Naive thymus-derived CD4-positive, alpha-beta T cell (primary cell): ENCODE measurements around the gene C11orf24. TPM values are rescaled to one million over a fixed set of nuclear protein-coding genes. Genes with fewer than 3 reads are reported as not detected.

Source experiments
- ATAC-seq: fragments of 150-1000 bp; cut with Tn5 transposase; 2 replicates; pipeline ENCODE4 v1.10.0; 2021; ENCODE audit warnings: mild to moderate bottlenecking, moderate library complexity
- CTCF ChIA-PET: fragments of 350-600 bp; sonication (Branson Sonifier 250); formaldehyde crosslinking; loops from one replicate; lab custom pipeline; 2021; ENCODE audit warnings: antibody characterized with exemption; lab: Charles Lee
- POLR2A ChIA-PET: fragments of 350-600 bp; sonication (Branson Sonifier 250); formaldehyde crosslinking; loops from one replicate; lab custom pipeline; 2021; ENCODE audit warnings: antibody characterized with exemption, inconsistent platforms; lab: Charles Lee
- DNase-seq, 9 donors: peaks; one replicate each; pipeline versions ENCODE4 v3.0.0 to v3.0.0-alpha.2; 2020 to 2022; ENCODE audit warnings: mixed read lengths in 1 of 9
- H3K27ac ChIP-seq: one replicate; pipeline ENCODE4 v1.7.0; 2013; ENCODE audit warnings: mild to moderate bottlenecking, low read depth, low read length, moderate library complexity
- H3K27me3 ChIP-seq, 2 donors: one replicate each; pipeline ENCODE4 v1.7.0; 2013; ENCODE audit warnings: low read length in 2 of 2, mild to moderate bottlenecking in 2 of 2, moderate library complexity in 2 of 2; ENCODE audit not compliant: control insufficient read depth in 2 of 2, insufficient read depth in 2 of 2
- H3K36me3 ChIP-seq, 3 experiments: 1 replicate in 2 of 3; 2 replicates in 1 of 3; pipeline ENCODE4 v1.7.0; 2013; ENCODE audit warnings: low read length in 3 of 3, mild to moderate bottlenecking in 3 of 3, moderate library complexity in 1 of 3; ENCODE audit not compliant: insufficient read depth in 3 of 3, control insufficient read depth in 2 of 3
- H3K4me1 ChIP-seq, 2 donors: one replicate each; pipeline ENCODE4 v1.7.0; 2013; ENCODE audit warnings: low read length in 2 of 2, mild to moderate bottlenecking in 2 of 2, moderate library complexity in 1 of 2; ENCODE audit not compliant: control insufficient read depth in 2 of 2, insufficient read depth in 2 of 2
- H3K4me3 ChIP-seq: 2 replicates; pipeline ENCODE4 v1.7.0; 2013; ENCODE audit warnings: mild to moderate bottlenecking, low read length
- H3K9me3 ChIP-seq, 3 experiments: 1 replicate in 2 of 3; 2 replicates in 1 of 3; pipeline ENCODE4 v1.7.0; 2013; ENCODE audit warnings: low read length in 3 of 3; ENCODE audit not compliant: control insufficient read depth in 2 of 3
- H3K27ac Mint-ChIP-seq, 9 donors: one replicate each; pipeline ENCODE4 v1.8.0; 2020 to 2022; ENCODE audit warnings: mixed read lengths in 9 of 9, mild to moderate bottlenecking in 8 of 9, moderate library complexity in 5 of 9, inconsistent platforms in 2 of 9
- H3K27me3 Mint-ChIP-seq, 5 donors: one replicate each; pipeline ENCODE4 v1.8.0; 2021 to 2022; ENCODE audit warnings: mixed read lengths in 5 of 5, mild to moderate bottlenecking in 1 of 5
- H3K36me3 Mint-ChIP-seq, 5 donors: one replicate each; pipeline ENCODE4 v1.8.0; 2020 to 2022; ENCODE audit warnings: mixed read lengths in 5 of 5, mild to moderate bottlenecking in 3 of 5, inconsistent platforms in 1 of 5
- H3K4me1 Mint-ChIP-seq, 7 donors: one replicate each; pipeline ENCODE4 v1.8.0; 2020 to 2022; ENCODE audit warnings: mixed read lengths in 7 of 7, mild to moderate bottlenecking in 3 of 7, inconsistent platforms in 1 of 7
- H3K4me3 Mint-ChIP-seq, 10 donors: one replicate each; pipeline ENCODE4 v1.8.0; 2020 to 2022; ENCODE audit warnings: mild to moderate bottlenecking in 10 of 10, mixed read lengths in 10 of 10, moderate library complexity in 6 of 10, inconsistent platforms in 2 of 10
- H3K9me3 Mint-ChIP-seq, 11 donors: one replicate each; pipeline ENCODE4 v1.8.0; 2020 to 2022; ENCODE audit warnings: mixed read lengths in 11 of 11, mild to moderate bottlenecking in 4 of 11, inconsistent platforms in 1 of 11, moderate library complexity in 1 of 11
- intact Hi-C, 2 donors: fragments of 100-400 bp; cut with micrococcal nuclease; formaldehyde crosslinking; loops; one replicate each; pipeline ENCODE4 v1.15.1; 2023
- polyA plus RNA-seq, 2 donors: library from polyadenylated mRNA; unstranded; fragments of 300-500 nt; fragmentation: Illumina TruSeq; gene quantifications; one replicate each; pipeline ENCODE4 v1.2.3, GENCODE V29; 2021
- total RNA-seq, 6 experiments: library from RNA in 5 of 6; stranded (reverse) in 5 of 6; gene quantifications; 1 replicate in 5 of 6; 2 replicates in 1 of 6; pipeline ENCODE4 v1.2.3 and lab custom pipeline; 2021 to 2026

The C11orf24 gene
- total and polyA plus RNA-seq, 7 experiments from 2014 or later = 5.7 to 20.0 (median 14.5) TPM

GRCh38 chr11:68306636-68307035 lies 34.9 kb upstream of the C11orf24 start:
- Mint-ChIP-seq H3K27ac (no peak overlapping the region), H3K4me1 (peaks cover 0 to 23% (median 5%) of the 10 kb centered on the region in 7 donors), H3K4me3 (no peak overlapping the region), H3K36me3 (peaks cover 0 to 3% (median 0%) of the 10 kb centered on the region in 5 donors), H3K27me3 (peaks cover 0 to 8% (median 0%) of the 10 kb centered on the region in 5 donors), H3K9me3 (peaks cover 0 to 4% (median 0%) of the 10 kb centered on the region in 11 donors)
- ChIA-PET CTCF (no interaction called here), POLR2A (interaction anchor here (0.6 kb wide), 1 partner anchor 15 kb away, joined by 3 read pairs; no protein-coding TSS in a partner anchor)
- intact Hi-C loops = no loop called here
- ATAC-seq = no peak
- Histone ChIP-seq H3K36me3 (no peaks in the 10 kb centered on the region), H3K4me3 (no peak overlapping the region), H3K27me3 (no peaks in the 10 kb centered on the region), H3K4me1 (no peaks in the 10 kb centered on the region), H3K9me3 (no peaks in the 10 kb centered on the region), H3K27ac (no peak overlapping the region)
- no peak for DNase-seq

- no peaks in the 10 kb centered on the region for H3K27me3 ChIP-seq
- intact Hi-C loops = no loop called here
- Mint-ChIP-seq H3K36me3 (peaks cover 0 to 3% (median 0%) of the 10 kb centered on the region in 5 donors), H3K9me3 (peaks cover 0 to 4% (median 0%) of the 10 kb centered on the region in 11 donors), H3K4me3 (no peak overlapping the region), H3K27me3 (no peaks in the 10 kb centered on the region), H3K27ac (no peak overlapping the region), H3K4me1 (peaks cover 0 to 9% (median 0%) of the 10 kb centered on the region in 7 donors)
- ChIA-PET CTCF (no interaction called here), POLR2A (no interaction called here)
- no peaks in the 10 kb centered on the region for H3K36me3 ChIP-seq
- ATAC-seq (no peak), DNase-seq (no peak)
- H3K4me3 ChIP-seq = no peak overlapping the region
- no peaks in the 10 kb centered on the region for H3K4me1 ChIP-seq
- no peaks in the 10 kb centered on the region for H3K9me3 ChIP-seq
- no peak overlapping the region for H3K27ac ChIP-seq
Measured at GRCh38 chr11:68303982-68304780, 32.4 kb upstream of the C11orf24 start.

- H3K27ac ChIP-seq = no peak overlapping the region
- no peak for DNase-seq
- H3K4me3 ChIP-seq = no peak overlapping the region
- no peaks in the 10 kb centered on the region for H3K36me3 ChIP-seq
- Mint-ChIP-seq H3K4me1 (peaks cover 0 to 9% (median 0%) of the 10 kb centered on the region in 7 donors), H3K9me3 (peaks cover 0 to 4% (median 0%) of the 10 kb centered on the region in 11 donors), H3K36me3 (peaks cover 0 to 3% (median 0%) of the 10 kb centered on the region in 5 donors), H3K4me3 (no peak overlapping the region), H3K27ac (peak overlapping the region in 1 of 9 donors; percentile 51), H3K27me3 (peaks cover 0 to 4% (median 0%) of the 10 kb centered on the region in 5 donors)
- intact Hi-C loops = no loop called here
- ChIA-PET POLR2A (no interaction called here), CTCF (interaction anchor here (0.7 to 1.1 kb wide), 3 partner anchors 45 to 52 kb away, joined by 3 to 5 read pairs (median 4); no protein-coding TSS in a partner anchor)
- no peaks in the 10 kb centered on the region for H3K27me3 ChIP-seq
- peak; percentile 34 for ATAC-seq
- H3K4me1 ChIP-seq = no peaks in the 10 kb centered on the region
- no peaks in the 10 kb centered on the region for H3K9me3 ChIP-seq
Measured at GRCh38 chr11:68303083-68303482, 31.3 kb upstream of the C11orf24 start.

- no peak overlapping the region for H3K27ac ChIP-seq
- no peaks in the 10 kb centered on the region for H3K9me3 ChIP-seq
- H3K36me3 ChIP-seq = no peaks in the 10 kb centered on the region
- peaks cover 0 to 12% (median 0%) of the 10 kb centered on the region in 7 donors for H3K4me1 Mint-ChIP-seq
- ATAC-seq (no peak), DNase-seq (no peak)
- no peaks in the 10 kb centered on the region for H3K27me3 ChIP-seq
- CTCF ChIA-PET = interaction anchor here (0.7 to 1.1 kb wide), 3 partner anchors 45 to 51 kb away, joined by 3 to 5 read pairs (median 4); no protein-coding TSS in a partner anchor
- peaks cover 0 to 4% (median 0%) of the 10 kb centered on the region in 5 donors for H3K27me3 Mint-ChIP-seq
- peaks cover 0 to 3% (median 0%) of the 10 kb centered on the region in 5 donors for H3K36me3 Mint-ChIP-seq
- H3K4me3 Mint-ChIP-seq = no peak overlapping the region
- H3K9me3 Mint-ChIP-seq = peaks cover 0 to 4% (median 0%) of the 10 kb centered on the region in 11 donors
- peak overlapping the region in 1 of 9 donors; percentile 20 for H3K27ac Mint-ChIP-seq
- H3K4me1 ChIP-seq = no peaks in the 10 kb centered on the region
- POLR2A ChIA-PET = no interaction called here
- intact Hi-C loops = no loop called here
- no peak overlapping the region for H3K4me3 ChIP-seq
Measured at GRCh38 chr11:68302670-68303069, 30.9 kb upstream of the C11orf24 start.

GRCh38 chr11:68302256-68302655 lies 30.5 kb upstream of the C11orf24 start:
- H3K36me3 Mint-ChIP-seq = peaks cover 0 to 3% (median 0%) of the 10 kb centered on the region in 5 donors
- H3K4me3 ChIP-seq = no peak overlapping the region
- no peaks in the 10 kb centered on the region for H3K4me1 ChIP-seq
- no peak overlapping the region for H3K4me3 Mint-ChIP-seq
- H3K27me3 ChIP-seq = no peaks in the 10 kb centered on the region
- no peaks in the 10 kb centered on the region for H3K9me3 ChIP-seq
- intact Hi-C loops = no loop called here
- H3K9me3 Mint-ChIP-seq = peaks cover 0 to 4% (median 0%) of the 10 kb centered on the region in 11 donors
- H3K4me1 Mint-ChIP-seq = peaks cover 0 to 13% (median 0%) of the 10 kb centered on the region in 7 donors
- POLR2A ChIA-PET = no interaction called here
- H3K36me3 ChIP-seq = no peaks in the 10 kb centered on the region
- peaks cover 0 to 4% (median 0%) of the 10 kb centered on the region in 5 donors for H3K27me3 Mint-ChIP-seq
- CTCF ChIA-PET = no interaction called here
- ATAC-seq = no peak
- no peak for DNase-seq
- H3K27ac Mint-ChIP-seq = peak overlapping the region in 1 of 9 donors; percentile 20
- H3K27ac ChIP-seq = no peak overlapping the region

- no peaks in the 10 kb centered on the region for H3K4me1 ChIP-seq
- Mint-ChIP-seq H3K27me3 (peaks cover 0 to 4% (median 0%) of the 10 kb centered on the region in 5 donors), H3K36me3 (no peaks in the 10 kb centered on the region), H3K9me3 (peaks cover 0 to 4% (median 0%) of the 10 kb centered on the region in 11 donors), H3K4me3 (no peak overlapping the region), H3K4me1 (peaks cover 0 to 4% (median 0%) of the 10 kb centered on the region in 7 donors), H3K27ac (no peak overlapping the region)
- intact Hi-C loops = no loop called here
- no peaks in the 10 kb centered on the region for H3K27me3 ChIP-seq
- POLR2A ChIA-PET = interaction anchor here (0.8 kb wide), 1 partner anchor 43 kb away, joined by 3 read pairs; no protein-coding TSS in a partner anchor
- CTCF ChIA-PET = interaction anchor here (0.6 to 6.4 kb wide), 3 partner anchors 41 to 96 kb away, joined by 3 to 131 read pairs (median 3); no protein-coding TSS in a partner anchor
- no peaks in the 10 kb centered on the region for H3K9me3 ChIP-seq
- H3K27ac ChIP-seq = no peak overlapping the region
- H3K4me3 ChIP-seq = no peak overlapping the region
- DNase-seq (no peak), ATAC-seq (no peak)
- H3K36me3 ChIP-seq = no peaks in the 10 kb centered on the region
Measured at GRCh38 chr11:68300076-68300830, 28.5 kb upstream of the C11orf24 start.
